Activated CD8-positive, alpha-beta memory T cell treated with anti-CD3 and anti-CD28 coated beads, Interleukin-2, amount 50 U/mL, for 1 hour (primary cell): ENCODE measurements around the gene FAM193A.
"Not testable (repeated sequence)": the region's sequence is repeated elsewhere in the genome, so short reads cannot be mapped to it uniquely, and the experiment has no call there.

Source experiments
- DNase-seq: peaks from one replicate; pipeline ENCODE4 v3.0.0-alpha.2; 2020; ENCODE audit errors: extremely low read depth

The FAM193A gene, protein sequence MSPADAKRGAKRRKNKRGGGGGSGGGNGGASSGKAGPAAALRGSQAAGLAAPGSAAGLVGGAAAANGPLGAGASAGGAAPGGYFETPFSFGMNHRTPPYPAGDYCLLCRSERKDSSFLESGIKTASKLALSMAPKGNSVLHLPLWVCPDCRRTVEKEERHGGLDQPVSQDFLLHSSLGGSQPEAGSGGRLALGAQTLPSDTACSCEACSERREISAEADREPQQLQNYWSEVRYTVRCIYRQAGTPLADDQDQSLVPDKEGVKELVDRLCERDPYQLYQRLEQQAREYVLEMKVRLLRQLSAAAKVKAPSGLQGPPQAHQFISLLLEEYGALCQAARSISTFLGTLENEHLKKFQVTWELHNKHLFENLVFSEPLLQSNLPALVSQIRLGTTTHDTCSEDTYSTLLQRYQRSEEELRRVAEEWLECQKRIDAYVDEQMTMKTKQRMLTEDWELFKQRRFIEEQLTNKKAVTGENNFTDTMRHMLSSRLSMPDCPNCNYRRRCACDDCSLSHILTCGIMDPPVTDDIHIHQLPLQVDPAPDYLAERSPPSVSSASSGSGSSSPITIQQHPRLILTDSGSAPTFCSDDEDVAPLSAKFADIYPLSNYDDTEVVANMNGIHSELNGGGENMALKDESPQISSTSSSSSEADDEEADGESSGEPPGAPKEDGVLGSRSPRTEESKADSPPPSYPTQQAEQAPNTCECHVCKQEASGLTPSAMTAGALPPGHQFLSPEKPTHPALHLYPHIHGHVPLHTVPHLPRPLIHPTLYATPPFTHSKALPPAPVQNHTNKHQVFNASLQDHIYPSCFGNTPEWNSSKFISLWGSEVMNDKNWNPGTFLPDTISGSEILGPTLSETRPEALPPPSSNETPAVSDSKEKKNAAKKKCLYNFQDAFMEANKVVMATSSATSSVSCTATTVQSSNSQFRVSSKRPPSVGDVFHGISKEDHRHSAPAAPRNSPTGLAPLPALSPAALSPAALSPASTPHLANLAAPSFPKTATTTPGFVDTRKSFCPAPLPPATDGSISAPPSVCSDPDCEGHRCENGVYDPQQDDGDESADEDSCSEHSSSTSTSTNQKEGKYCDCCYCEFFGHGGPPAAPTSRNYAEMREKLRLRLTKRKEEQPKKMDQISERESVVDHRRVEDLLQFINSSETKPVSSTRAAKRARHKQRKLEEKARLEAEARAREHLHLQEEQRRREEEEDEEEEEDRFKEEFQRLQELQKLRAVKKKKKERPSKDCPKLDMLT (N-terminal part only)

DNA sequence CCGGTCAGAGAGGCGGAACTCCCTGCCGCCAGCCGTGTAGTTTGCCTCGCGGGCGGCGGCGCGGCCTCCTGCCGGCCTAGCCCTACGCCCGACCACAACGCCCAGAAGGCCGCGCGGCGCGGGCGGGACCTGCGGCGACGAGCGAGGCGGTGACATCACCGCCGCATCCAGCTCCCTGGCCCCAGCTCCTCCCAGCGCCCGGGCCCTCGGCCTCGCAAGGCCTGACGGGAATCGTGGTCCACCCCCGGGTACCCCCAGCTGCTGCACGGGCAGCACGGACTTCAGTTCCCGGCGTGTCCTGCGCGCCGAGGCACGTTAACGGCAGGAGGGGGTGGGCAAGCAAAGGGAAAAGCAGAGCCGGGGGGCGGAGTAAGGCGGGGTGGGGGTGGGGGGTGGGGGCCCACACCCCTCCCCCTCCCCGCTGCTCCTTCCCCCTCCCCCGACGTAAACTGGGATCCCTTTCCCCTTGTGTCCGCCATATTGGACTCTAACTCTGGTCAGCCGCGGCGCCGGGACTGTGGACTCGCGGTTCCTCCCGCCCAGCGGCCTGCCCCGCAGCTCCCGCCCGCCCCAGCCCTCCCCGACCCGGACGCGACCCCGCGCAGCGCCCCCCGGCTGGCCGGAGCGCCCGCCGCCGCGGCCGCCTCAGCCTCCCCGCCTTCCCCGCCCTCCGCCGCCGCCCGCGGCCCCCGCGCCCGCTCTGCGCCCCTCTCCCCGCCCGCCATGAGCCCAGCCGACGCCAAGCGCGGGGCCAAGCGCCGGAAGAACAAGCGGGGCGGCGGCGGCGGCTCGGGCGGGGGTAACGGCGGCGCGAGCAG, at the start of gene FAM193A:
FAM193A (plus strand) TSS at position 455 of the 818 bp plus-strand sequence; CDS start at position 724, 269 bp downstream.
- DNase-seq: peak; percentile 94

DNA sequence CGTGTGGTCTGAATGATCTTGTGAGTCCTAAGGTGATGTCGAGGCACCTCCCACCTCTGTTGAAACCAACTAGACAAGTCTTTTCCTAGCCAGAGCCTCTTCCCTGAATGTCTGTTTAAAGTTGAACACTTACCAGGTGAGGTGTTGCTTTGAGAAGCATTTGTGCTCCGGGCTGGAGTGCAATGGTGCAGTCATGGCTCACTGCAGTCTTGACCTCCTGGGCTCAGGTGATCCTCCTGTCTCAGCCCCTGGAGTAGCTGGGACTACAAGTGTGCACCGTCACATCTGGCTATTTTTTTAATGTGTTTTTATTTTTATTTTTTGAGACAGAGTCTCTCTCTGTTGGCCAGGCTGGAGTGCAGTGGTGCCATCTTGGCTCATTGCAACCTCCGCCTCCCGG, 49.5 kb upstream of the FAM193A start:
- no peak for DNase-seq

DNA sequence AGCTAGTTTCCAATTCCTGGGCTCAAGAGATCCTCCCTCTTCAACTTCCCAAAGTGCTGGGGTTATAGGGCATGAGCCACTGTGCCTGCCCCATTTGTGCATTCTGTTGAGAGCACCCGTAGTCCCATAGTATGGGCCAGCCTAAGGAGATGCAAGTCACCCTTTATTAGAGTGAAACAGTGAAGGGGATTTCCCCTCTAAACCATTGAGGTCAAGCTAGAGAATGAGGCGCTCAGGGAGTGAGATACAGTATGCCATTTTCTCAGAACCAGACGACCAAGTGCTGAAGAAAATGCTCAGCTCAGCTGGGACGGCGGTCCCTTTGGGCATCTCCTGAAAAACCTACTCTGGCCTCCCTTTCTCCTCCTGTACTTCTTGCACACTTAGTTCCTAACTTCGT, 48.8 kb upstream of the FAM193A start:
- no peak for DNase-seq

DNA sequence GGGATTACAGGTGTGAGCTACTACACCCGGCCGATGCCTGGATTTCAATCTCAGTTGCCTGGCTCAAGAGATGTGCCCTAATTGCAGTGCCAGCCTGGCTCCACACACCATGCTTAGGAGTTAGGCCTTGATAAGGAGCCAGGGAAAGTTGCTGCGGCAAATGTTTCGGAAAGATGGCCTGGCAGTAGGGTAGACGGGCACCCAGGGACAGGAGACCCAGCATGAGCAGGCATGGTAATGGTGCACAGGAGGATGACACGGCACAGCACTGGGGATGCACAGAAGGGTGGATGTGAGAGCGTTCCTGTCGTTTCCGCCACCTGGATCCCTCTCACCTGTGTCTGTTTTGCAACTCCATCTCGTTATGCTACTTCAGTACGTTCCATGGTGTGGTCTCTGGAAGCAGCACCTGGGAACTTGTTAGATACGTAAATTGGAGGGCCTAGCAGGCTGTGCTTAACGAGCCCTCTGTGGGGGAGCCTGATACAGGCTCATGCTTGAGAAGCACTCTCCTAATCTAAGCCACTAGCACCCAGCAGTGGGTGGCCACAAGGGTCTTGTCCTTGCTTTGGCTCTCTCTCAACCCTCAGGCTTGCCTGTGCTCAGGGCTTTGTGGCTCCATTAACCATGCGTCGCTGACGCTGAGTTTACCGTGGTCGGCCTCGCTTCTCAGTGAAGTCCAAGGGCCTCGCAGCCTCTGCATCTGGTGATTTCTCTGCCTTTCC, 47.2 kb upstream of the FAM193A start:
- no peak for DNase-seq

DNA sequence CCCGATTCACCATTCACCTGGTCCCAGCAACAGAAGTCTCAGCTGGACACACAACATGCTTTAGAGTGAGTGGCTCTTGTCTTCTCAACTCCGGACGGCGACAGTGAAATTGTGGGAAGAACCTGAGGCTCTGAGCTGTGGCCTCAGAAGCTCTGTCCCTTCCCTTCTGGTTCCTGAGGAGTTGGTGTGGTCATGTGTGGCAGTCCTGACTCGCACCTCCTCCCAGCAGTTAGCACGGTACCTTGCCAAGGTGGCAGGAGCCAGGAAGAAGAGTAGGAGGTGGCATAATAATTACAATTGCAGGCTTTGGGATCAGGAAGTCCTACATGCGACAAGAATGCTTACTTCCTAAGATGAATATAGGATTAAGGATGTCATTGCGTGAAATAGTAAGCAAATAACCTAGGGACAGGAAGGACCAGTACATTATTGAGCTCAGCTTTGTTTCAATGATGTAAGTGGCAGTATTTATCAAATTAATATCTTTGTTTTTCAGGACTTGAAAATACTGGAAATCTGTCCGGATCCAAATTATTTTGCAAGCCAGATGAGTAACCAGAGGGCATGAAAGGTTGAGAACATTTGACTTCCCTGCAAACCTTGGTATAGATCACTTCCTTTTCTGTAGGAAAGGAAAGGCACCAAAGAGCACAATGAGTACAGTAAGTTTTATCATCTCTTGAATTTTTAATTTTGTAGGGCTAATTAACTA, 46.5 kb upstream of the FAM193A start:
- DNase-seq: no peak

DNA sequence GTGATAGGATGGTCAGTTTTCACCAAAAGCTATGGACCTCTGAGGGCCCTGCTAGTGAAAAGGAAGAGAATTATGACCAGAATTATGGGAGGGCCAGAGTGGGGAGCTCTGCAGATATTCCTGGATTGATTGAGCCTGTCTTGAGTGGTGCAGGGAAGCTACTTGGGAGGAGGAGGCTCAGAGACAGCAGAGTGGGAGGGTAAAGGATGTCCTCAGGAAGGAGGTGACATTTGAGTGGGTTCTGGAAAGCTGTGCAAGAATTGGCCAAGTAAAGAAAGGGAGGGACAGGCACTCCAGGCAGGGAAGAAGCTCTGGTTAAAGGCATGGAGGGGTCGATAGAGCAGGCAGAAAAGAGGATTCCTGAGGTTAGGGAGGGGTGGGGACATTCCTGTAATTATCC, 43.5 kb upstream of the FAM193A start:
- DNase-seq: no peak

DNA sequence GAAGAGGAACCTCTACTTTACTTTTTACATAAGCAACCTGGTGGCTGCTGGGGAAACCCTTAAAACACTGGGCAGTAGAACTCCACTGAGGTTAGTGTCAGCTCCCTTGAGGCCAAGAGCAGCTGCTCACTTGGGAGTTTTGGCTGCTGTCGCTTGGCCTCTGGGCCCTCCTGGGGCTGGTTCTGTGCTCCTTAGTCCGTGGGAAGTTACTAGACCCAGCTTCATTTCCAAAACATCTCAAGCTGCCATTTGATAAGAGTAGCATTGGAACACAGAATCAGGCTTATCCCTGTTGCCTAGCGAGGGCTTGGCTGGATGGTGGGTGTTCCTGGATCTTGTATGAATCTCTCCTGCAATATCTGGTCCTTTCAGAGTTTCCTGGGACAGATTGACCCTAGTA, 41.5 kb upstream of the FAM193A start:
- no peak for DNase-seq

DNA sequence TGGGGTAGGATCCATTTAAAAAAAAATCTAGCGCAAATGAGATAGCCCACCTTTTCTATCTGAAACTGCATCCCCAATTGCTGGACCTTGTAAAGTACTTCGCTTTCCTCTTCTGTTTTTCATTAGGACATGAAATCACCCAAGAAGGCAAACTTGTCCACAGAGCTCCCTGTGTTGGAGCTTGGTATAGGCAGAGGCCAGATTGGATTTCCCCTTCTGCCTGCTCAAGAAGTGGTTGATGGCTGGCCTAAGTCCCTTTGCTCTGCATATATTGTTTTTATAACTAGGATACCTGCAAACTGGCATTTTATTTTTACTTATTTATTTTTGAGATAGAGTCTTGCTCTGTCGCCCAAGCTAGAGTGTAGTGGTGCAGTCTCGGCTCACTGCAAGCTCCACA, 39.1 kb upstream of the FAM193A start:
- DNase-seq: no peak

DNA sequence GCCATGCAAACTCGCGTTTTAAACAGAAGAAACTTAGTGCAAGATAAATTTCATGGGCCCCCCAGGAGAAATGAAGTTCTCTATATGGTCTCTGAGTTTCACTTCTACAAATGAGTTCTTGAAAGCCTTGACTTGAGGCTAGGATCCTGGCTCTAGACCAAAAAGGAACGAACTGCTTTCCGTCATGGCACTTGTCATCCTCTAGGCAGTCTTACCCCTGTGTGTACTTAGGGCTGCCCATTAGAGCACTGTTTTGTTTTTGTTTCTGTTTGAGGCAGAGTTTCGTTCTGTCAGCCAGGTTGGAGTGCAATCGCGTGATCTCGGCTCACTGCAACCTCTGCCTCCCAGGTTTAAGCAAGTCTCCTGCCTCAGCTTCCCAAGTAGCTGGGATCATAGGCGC, 38.5 kb upstream of the FAM193A start:
- DNase-seq: no peak

DNA sequence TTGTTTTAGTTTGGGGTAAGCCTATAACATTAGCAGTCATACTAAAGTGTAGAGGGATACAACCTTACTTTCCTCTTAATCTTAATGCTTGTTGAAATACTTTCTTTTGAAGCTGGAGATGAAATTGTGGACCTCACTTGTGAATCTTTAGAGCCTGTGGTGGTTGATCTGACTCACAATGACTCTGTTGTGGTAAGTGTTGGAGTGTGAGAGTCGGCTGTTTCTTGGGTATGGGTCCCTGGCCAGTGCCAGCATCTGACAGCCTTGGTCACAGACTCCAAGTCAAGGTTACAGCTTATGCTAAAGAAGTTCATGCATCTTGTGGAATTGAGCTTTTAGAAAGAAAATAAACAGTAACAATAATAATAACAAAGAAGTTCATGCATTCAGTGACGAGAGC, 35.9 kb upstream of the FAM193A start:
- no peak for DNase-seq

DNA sequence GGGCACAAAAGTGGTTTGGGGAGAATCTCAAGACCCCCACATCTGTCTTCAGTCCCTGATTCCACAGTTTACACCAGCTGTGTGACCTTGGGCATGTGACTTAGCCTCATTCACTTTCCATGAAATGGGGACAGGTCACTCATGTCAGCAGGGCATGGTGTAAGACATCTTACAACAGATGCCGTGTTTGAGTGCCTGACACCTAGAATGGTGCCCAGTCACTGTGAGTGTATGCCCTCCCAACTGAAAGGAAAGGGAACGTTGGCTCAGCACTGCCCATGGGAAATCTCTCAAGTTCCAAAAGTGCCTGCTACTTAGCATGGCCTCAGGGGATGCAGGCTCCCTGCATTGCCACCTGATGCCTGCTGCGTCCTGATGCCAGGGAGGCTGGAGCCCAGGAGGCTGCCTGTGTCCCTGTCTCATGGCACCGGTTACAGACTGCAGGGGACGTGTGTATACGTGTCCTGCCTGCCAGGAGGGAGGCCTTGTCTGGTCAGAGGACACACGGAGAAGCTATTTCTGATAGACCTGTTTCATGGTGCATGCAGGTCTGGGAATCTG, 35.3 kb upstream of the FAM193A start:
- DNase-seq: no peak

DNA sequence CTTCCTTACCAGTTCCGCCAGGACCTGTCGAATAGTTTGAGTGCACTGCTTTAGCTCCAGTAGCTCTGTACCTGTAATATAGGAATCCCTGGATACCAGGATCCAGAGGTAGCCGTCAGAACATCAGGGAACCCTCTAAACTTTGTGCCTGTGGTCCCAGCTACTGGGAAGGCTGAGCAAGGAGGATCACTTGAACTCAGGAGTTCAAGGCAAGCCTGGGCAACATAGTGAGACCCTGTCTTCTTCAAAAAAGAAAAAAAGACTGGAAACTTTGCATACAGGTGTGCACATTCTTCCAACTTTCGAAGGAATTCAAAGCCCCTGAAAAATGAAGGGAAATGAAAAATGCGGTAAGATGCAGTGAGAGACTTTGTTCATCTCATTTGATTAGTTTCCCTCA, 32.6 kb upstream of the FAM193A start:
- no peak for DNase-seq

DNA sequence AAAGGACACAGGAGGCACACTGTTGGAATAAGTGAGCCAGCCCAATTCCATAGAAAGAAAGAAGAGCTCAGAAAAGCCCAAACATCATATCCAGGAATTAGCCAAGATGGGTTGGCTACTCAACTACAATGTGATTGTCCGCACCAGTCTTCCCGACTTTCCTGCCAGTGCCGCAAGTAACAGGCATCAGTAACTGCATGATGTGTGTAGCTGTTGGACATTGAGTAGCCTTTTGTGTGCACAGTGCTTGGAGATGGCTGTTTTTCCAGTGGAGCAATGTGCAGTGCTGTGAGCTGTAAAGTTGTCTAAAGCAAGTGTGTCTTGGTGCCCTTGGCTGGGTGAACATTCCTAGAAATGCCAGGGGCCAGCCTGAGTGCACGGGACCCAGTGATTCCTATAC, 29.2 kb upstream of the FAM193A start:
- DNase-seq: no peak

DNA sequence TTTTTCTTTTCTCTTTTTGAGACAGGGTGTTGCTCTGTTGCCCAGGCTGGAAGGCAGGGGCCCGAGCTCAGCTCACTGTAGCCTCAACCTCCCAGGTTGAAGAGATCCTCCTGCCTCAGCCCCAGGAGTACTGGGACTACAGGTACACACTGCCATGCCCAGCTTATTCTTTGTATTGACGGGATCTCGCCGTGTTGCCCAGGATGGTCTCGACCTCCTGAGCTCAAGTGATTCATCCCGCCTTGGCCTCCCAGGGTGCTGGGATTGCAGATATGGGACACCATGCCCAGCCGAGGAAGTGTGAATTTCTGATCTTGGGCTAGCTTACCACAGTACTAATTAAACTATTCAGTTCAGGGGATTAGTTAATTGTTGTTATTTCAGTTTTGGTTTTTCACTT, 28.6 kb upstream of the FAM193A start:
- DNase-seq: no peak

DNA sequence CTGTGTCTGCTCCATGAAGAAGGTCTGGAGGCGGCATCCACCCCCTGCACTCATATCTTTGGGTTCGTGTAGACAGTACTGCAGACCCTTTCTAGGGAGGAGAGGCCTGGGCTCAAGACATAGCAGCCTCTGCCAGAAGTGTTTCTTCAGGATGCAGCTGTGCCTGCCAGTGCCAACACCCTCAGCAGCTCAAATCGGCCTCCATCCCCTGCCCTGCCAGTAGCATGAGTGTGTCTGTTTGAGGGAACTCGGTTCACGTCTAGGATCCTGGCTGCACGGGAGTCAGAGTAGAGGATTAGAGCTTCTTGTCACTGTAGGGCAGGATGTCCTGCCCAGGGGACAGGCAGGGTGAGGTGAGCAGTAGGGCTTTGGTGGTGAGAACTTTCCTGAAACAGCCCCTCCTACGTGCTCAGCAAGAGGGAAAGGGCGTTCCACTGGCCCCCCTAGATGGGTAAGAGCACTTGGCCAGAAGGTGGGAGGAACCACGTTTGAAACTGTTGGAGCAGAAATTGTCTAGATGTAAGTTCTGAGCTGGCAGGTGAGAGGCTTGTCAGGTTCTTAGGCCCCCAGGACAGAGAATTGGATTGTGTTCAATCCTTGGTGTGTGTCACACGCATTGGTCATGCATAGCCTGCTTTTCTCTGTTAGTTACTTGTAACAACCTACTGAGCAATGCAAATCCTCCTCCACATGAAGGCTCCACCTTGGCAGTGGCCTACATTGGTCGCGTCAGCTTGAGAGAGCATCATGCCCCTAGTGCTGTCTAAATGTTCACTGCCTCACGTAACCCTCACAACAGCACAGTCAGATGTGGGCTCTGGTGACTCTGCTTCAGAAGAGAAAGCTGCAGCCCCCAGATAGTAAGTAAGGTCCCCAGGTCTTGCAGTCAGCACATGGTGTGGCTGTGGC, 25.8 kb upstream of the FAM193A start:
- no peak for DNase-seq

DNA sequence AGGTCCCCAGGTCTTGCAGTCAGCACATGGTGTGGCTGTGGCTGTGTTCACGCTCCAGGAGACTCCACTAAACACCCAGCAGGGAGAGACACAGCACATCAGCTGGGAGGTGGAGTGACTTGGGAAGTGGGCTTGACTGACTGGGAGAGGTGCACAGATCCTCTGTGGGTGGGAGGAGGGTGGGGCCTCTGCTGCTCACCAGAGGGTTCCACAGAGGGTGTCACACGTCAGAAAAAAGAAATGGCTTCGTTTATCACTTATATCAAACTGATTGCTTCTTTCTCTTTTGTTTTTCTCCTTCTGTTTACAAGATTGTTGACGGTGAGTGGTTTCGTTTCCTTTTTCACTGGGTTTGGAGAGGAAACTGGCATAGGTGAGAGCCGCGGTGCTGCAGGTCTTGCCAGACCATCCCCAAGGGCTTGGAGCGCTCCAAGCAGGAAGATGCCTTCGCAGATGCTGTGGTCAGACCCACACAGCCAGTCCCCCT, 24.8 kb upstream of the FAM193A start:
- DNase-seq: no peak

DNA sequence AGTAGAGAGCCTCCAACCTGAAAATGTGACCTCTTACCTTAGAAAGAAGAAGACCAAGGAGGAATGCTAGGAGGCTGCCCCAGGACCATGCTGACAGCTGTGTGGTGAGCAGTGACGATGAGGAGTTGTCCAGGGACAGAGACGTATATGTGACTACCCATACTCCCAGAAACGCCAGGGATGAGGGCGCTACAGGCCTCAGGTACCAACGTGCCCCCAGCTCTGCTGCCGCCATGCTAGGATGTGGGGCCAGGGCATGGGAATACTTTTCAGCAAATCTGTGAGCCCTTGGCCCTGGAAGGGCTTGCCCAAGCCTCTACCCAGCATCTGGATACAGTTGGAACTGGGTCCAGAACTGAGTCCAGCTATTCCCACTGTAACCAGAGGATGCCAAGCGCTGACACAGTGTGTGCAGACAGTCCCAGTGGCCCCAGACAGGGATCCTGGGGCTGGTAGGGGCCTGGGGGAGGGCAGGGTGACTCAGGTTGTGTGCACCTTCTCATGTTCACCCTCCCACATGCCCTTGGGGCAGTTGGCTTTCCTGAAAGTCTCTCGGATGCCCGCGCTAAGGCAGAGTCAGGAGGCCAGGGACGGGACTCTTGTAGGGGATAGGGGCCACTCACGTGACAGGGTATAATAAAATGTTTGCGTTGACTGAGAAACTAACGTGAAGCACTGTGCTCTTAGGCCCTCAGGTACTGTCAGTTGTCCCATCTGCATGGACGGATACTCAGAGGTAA, 23.9 kb upstream of the FAM193A start:
- DNase-seq: no peak

DNA sequence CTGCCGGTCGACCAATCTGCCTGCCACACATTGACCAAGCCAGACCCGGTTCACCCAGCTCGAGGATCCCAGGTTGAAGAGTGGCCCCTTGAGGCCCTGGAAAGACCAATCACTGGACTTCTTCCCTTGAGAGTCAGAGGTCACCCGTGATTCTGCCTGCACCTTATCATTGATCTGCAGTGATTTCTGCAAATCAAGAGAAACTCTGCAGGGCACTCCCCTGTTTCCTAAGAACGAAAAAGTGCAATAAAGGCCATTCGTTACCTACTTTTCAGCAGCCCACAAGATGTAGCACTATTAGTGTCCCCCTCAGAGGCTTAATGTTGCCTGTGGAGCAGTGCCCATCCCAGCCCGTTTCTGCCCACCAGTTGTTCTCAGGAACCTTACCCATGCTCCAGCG, 22.3 kb upstream of the FAM193A start:
- not testable (repeated sequence) for DNase-seq
